ENCODE measurements around the gene CLMN. TPM values are rescaled to one million over a fixed set of nuclear protein-coding genes. Genes with fewer than 3 reads are reported as not detected.

CLMN gene
- total RNA-seq, 2 donors from 2014 or later, result 24.6 to 39.3 TPM

- 13% methylated on average over 4 of the region's 4 CpGs for WGBS
- H3K27ac ChIP-seq, result peak overlapping the region in 1 of 2 donors; percentile 1
- intact Hi-C loops (cut with DNase I), result loop anchor here (5.0 kb wide), 1 partner anchor 52 kb away; no protein-coding TSS in a partner anchor
- no peaks in the 10 kb centered on the region for H3K27me3 ChIP-seq (replicated peaks; ENCODE audit: insufficient read depth)
- peaks cover 3% of the 10 kb centered on the region for H3K4me1 ChIP-seq (replicated peaks)
- H3K4me3 ChIP-seq, result peak overlapping the region in 1 of 2 donors; percentile 0
- DNase-seq (ENCODE audit: low spot score), result no peak
- no peaks in the 10 kb centered on the region for H3K36me3 ChIP-seq
- H3K9me3 ChIP-seq, result no peaks in the 10 kb centered on the region
- TF ChIP-seq CTCF (IDR thresholded peaks at IDR 0.05) (no peak), POLR2AphosphoS5 (IDR thresholded peaks at IDR 0.05) (no peak), POLR2A (IDR thresholded peaks at IDR 0.05) (no peak)
Measured at GRCh38 chr14:95153866-95154265, 165.8 kb downstream of the CLMN start.

DNA sequence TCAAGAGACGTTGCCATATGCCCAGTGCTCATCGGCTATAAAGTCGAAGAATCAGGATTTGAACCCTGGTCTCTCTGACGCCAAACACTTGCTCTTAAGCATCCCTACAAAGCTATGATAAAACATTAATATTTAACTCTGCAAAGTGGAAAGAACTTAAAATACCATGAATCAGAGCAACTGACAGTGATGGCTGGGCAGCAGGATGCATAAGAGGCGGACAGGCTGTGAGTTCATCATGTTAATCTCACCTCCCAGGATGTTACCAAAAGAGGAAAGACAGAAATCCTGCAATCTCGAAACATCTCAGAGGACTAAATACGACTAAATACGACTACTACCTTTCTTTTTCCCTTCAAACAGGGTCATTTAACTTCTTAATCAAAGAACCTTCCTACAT lies 168.1 kb downstream of the CLMN start:
- H3K4me1 ChIP-seq (replicated peaks), result peaks cover 3% of the 10 kb centered on the region
- no peak for TF ChIP-seq POLR2A (IDR thresholded peaks at IDR 0.05)
- TF ChIP-seq POLR2AphosphoS5 (IDR thresholded peaks at IDR 0.05), result no peak
- no peak for TF ChIP-seq CTCF (IDR thresholded peaks at IDR 0.05)
- H3K9me3 ChIP-seq, result no peaks in the 10 kb centered on the region
- H3K27ac ChIP-seq, result no peak overlapping the region
- 68% methylated on average over 8 of the region's 8 CpGs for WGBS
- DNase-seq (ENCODE audit: low spot score), result no peak
- H3K27me3 ChIP-seq (replicated peaks; ENCODE audit: insufficient read depth), result no peaks in the 10 kb centered on the region
- H3K4me3 ChIP-seq, result no peak overlapping the region
- H3K36me3 ChIP-seq, result no peaks in the 10 kb centered on the region
- intact Hi-C loops (cut with DNase I), result loop anchor here (5.0 kb wide), 1 partner anchor 49 kb away; no protein-coding TSS in a partner anchor

- no peaks in the 10 kb centered on the region for H3K36me3 ChIP-seq
- WGBS, result 88% methylated on average over 2 of the region's 2 CpGs
- peaks cover 3% of the 10 kb centered on the region for H3K4me1 ChIP-seq (replicated peaks)
Measured at GRCh38 chr14:95150910-95151309, 168.8 kb downstream of the CLMN start.

GRCh38 chr14:95149441-95149840 lies 170.3 kb downstream of the CLMN start:
- H3K9me3 ChIP-seq, result no peaks in the 10 kb centered on the region
- no peak overlapping the region for H3K27ac ChIP-seq
- intact Hi-C loops (cut with DNase I), result no loop called here
- H3K27me3 ChIP-seq (replicated peaks; ENCODE audit: insufficient read depth), result no peaks in the 10 kb centered on the region
- no peaks in the 10 kb centered on the region for H3K4me1 ChIP-seq (replicated peaks)
- 35% methylated on average over 3 of the region's 3 CpGs for WGBS
- no peaks in the 10 kb centered on the region for H3K36me3 ChIP-seq
- H3K4me3 ChIP-seq, result no peak overlapping the region
- TF ChIP-seq POLR2AphosphoS5 (IDR thresholded peaks at IDR 0.05) (no peak), CTCF (IDR thresholded peaks at IDR 0.05) (no peak), POLR2A (IDR thresholded peaks at IDR 0.05) (no peak)
- DNase-seq (ENCODE audit: low spot score), result no peak

More at GRCh38 chr14:95150910-95151309, 168.8 kb downstream of the CLMN start:
- DNase-seq (ENCODE audit: low spot score), result no peak
- TF ChIP-seq CTCF (IDR thresholded peaks at IDR 0.05) (no peak), POLR2A (IDR thresholded peaks at IDR 0.05) (no peak), POLR2AphosphoS5 (IDR thresholded peaks at IDR 0.05) (no peak)
- intact Hi-C loops (cut with DNase I), result loop anchor here (5.0 kb wide), 1 partner anchor 49 kb away; no protein-coding TSS in a partner anchor
- H3K27ac ChIP-seq, result no peak overlapping the region
- no peak overlapping the region for H3K4me3 ChIP-seq
- no peaks in the 10 kb centered on the region for H3K9me3 ChIP-seq
- no peaks in the 10 kb centered on the region for H3K27me3 ChIP-seq (replicated peaks; ENCODE audit: insufficient read depth)

DNA sequence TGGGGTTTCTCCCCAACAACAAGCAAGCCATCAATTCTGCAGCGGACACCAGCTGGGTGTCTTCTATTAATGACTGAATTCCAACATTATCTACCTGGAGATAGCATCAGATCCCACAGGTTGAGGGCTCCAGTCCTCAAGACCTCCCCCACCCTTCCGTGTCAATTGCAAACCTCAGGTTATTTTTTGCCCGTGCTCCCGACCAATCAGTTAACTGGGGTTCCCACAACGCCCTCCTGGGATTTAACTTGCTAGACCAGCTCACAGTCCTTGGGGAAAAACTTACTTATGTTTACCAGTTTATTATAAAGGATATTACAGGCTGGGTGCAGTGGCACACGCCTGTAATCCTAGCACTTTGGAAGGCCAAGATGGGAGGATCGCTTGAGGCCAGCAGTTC lies 172.1 kb downstream of the CLMN start:
- no peaks in the 10 kb centered on the region for H3K9me3 ChIP-seq
- H3K4me3 ChIP-seq, result no peak overlapping the region
- H3K27me3 ChIP-seq (replicated peaks; ENCODE audit: insufficient read depth), result no peaks in the 10 kb centered on the region
- TF ChIP-seq CTCF (IDR thresholded peaks at IDR 0.05) (no peak), POLR2AphosphoS5 (IDR thresholded peaks at IDR 0.05) (no peak), POLR2A (IDR thresholded peaks at IDR 0.05) (no peak)
- no peak for DNase-seq (ENCODE audit: low spot score)
- intact Hi-C loops (cut with DNase I), result no loop called here
- H3K4me1 ChIP-seq (replicated peaks), result peaks cover under 1% of the 10 kb centered on the region
- 89% methylated on average over 7 of the region's 7 CpGs for WGBS
- H3K27ac ChIP-seq, result no peak overlapping the region
- H3K36me3 ChIP-seq, result no peaks in the 10 kb centered on the region

Measured in prostate gland (tissue), 2 donors.